GM18511 (cell line): ENCODE results near the gene SSBP4.

ENCODE experiments used
- ATAC-seq: cut with Tn5 transposase; IDR thresholded peaks from one replicate; pipeline ENCODE4 v1.9.1; 2021; ENCODE audit warnings: mild to moderate bottlenecking, moderate library complexity; ENCODE audit not compliant: unreplicated experiment

SSBP4 gene

GRCh38 chr19:18441804-18442788, 22.9 kb downstream of the SSBP4 start:
- no peak for ATAC-seq

- no peak for ATAC-seq
These were observed 23.7 kb downstream of the SSBP4 start for GRCh38 chr19:18442941-18443340.

DNA sequence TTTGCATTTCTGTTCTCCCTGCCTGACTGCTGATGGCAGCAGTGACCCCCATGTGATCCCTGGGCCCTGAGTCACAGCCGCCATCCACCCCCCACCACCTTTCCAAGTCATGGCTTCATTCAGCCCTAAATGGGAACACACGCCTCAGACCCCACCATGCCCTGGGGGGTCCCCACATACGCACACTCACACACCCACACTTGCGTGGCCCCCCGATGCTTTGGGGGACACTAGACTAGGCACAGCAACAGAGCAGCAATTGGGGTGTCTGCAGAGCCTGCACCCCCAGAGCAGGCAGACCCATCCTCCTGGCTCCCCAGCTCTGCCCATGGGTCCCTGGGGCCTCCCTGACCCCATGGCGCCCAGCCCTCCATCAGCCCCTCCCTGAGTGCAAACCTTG, 24.2 kb downstream of the SSBP4 start:
- no peak for ATAC-seq

DNA sequence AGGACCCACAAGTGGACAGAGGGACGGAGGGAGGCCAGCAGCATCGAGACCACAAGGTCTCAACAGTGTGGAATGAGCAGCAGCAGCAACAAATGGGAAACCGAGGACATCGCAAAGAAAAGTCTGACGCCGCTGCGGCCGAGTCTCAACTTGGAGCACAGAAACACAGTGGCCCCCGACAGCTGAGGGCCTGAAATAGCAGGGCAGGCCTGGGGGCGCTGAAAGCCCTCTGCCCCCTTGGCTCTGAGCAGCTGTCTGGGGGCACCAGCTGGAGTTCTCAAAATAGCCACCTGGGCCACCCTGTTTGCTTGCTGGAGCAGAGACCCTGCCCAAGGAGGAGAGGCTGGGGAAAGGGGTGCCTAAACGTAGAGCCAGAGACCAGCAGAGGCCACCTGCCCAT, 24.6 kb downstream of the SSBP4 start:
- ATAC-seq = no peak

DNA sequence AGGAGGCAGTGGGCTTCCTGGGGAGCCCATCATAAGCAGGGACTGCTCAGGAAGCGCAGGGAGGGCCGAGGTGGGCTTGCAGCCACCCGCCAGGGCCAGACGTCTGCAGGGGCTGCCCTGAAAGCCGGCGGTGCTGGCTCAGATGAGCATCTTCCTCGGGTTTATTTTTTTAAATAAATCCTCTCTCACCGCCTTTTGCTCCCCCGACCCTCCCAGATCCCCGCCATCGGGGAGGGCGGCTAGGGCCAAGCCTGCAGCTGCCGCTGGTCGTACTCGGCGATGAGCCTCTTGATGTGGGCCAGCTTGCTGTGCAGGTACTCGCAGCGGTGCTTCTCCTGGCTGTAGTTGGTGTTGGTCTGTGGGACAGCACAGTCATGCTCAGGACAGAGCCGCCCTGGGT, 25.3 kb downstream of the SSBP4 start:
- ATAC-seq = no peak

DNA sequence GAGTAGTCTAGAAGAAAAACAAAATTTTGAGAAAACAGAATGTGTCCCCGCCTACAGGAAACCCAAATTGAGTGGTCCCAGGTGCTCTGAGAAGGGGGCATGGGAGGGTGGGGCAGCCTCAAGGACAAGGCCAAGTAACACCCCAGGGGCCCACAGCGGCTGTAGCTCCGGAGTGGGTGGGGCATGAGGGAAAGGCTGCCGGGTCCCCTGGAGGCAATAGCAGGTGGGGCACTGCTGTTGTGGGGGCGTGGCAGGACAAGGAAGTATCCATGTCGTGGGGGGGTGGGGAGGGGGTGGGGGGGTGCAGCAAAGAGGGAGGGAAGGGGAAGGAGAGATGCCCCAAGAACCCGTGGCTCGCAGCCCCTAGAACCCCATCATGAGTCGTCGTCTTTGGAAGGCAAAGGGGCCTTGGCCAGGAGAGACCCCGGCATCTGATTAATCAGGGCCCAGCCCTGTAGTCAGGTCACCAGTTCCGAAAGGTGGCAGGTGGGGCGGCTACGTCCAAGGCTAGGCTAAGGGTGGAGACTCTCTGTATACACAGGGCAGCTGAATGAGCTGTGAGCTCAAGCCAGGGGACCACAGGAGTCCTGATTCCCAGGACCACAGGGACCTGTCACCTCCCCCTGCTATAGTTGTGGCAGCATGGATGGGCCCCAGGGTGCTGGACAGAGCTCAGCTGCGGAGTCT, 26.2 kb downstream of the SSBP4 start:
- ATAC-seq = no peak

GRCh38 chr19:18446145-18446810, 27.1 kb downstream of the SSBP4 start:
- ATAC-seq = no peak

DNA sequence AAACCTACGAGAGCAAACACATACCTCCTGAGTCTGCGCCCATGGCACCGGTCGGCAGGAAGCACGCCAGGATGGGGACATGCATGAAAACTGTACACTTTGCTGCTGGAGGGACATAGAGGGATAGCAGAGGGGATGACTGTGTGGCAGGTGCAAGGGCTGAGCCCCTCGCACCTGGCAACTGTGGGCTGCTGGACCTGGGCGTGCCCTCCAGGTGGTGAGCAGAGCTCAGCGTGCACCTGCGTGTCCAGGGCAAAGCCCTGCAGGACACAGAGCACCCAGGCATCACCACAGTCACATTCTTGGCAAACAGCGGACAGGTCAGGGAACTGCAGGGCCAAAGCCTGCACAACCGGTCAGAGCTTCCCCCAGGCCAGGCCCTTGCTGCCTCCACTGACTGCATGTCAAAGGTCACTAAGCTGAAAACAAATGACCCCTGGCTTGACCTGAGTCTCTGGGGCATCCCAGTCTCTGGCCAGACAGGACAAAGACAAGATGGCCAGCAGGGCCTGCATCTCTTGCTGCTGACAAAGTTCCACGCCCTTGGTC, 27.7 kb downstream of the SSBP4 start:
- no peak for ATAC-seq

DNA sequence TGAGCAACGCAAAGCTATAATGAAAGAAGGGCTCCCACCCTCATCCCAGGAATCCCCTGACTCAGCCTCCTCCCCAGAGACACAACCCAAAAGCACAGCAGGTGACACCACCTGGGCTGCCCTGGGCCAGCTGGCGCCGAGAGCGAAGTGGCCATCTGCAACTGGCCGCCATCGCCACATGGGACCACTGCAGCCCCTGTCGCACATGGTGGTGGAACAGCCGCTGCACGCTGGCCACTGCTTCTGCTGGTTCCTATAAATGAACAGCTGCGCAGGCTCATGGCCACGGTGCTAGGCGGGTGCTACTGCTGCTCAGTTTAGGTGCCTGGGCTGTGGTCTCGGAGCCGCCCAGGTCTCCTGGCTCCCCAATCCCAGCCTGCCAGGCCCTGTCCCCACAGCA, 30.4 kb downstream of the SSBP4 start:
- no peak for ATAC-seq

GRCh38 chr19:18450021-18450930, 31.1 kb downstream of the SSBP4 start:
- ATAC-seq = no peak

- ATAC-seq = no peak
These were observed 32.0 kb downstream of the SSBP4 start for GRCh38 chr19:18450931-18451836.

GRCh38 chr19:18452386-18452785, 33.2 kb downstream of the SSBP4 start:
- ATAC-seq = no peak

DNA sequence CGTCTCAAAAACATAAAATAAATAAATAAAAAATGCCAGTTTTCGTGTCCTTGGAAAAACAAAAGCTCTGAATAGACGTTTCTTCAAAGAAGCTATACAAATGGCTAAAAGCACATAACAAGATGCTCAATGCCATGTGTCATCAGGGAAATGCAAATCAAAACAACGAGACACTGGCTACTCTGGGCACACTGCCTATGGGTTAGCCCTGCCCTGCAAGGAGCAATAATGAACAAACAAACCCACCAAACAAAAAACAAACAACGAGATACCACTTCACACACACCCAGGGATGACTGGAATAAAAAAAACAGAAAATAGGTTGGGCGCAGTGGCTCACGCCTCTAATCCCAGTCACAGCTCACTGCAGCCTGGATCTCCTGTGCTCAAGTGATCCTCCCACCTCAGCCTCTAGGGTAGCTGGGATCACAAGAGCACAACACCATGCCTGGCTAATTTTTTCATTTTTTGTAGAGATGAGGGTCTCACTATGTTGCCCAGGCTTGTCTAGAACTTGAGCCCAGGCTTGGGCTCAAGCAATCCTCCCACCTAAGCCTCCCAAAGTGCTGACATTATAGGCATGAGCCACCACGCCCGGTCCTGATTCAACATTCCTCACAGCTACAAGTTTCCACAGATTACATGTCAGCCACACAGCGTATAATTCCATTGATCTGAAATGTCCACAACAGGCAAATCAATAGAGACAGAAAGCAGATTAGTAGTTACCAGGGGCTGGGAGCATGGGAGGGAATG, 34.2 kb downstream of the SSBP4 start:
- ATAC-seq = no peak

DNA sequence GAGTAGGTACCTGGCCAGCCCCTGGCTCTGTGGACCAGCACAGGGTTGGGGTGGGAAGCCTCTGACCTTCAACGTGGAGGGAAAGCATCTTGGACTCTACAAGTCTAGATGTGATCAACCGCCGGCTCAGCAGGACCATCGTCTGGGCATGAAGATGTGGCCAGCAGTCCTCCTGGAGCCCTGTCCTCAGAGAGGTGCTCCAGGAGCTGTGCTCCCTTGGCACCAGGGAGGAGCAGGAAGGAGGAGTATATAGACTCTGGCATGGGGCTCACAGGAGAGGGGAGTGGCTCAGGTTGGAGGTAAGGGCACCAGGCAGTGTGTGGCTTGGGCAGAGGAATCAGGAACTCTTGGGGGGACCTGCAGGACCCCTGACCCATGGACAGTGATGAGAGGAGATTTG, 37.1 kb downstream of the SSBP4 start:
- ATAC-seq = no peak

DNA sequence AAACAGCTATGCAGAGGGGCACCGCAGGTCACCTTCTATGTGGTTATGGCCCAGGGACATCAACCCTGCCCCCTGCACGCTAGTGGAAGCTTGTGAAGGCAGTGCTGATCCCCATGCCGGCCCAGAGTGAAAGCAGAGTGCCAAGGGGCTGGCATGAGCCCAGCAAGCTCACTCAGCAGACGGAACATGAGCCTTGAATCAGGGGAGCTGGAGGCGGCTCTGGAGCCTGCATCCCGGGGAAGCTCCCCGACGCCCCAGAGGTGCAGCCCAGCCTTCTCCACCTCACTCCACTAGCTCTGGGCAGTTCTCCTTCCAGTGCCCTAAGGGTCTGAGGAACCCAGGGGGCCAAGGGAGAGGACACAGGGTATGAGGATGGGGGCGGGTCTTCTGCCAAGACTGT, 37.8 kb downstream of the SSBP4 start:
- ATAC-seq = no peak

DNA sequence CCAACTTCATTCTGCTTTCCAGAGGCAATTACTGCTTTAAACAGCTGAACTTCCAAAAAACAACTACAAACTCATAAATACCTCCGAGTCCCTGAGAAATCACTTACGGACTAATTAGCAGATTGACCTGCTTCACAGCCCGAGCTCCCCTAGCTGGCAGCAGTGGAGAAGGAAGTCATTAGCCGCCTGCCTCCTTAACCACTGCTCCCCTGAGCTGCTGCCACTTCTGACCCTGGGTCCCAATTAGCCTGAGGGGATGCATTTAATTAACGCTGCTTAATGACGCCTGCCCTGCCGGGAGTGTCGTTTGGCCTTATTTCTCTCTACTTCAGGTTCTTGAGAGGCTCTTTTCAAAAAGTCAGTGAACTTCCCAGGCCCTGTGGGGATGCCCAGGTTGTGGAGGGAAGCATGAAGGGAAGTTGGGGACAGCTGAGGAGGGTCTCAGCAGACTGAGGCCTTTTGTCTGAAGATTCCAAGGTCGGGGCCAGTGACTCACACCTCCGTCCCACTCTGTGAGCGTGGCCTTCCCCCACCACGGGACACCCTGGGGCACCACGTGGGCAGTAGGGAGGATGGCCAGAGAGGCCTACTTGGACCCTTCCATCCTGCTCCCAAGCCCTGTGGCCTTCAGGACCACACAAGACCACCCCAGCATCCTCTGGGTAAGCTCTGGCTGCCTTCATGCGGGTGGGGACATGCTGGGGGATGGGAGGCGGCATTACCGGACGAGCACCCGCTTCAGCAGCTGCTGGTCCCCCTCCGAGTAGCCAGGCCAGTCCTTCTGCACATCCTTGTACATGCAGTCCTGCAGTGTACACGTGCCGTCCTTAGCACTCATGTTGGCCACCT, 38.5 kb downstream of the SSBP4 start:
- no peak for ATAC-seq

- no peak for ATAC-seq
These were observed 41.7 kb downstream of the SSBP4 start for GRCh38 chr19:18460900-18461299.

DNA sequence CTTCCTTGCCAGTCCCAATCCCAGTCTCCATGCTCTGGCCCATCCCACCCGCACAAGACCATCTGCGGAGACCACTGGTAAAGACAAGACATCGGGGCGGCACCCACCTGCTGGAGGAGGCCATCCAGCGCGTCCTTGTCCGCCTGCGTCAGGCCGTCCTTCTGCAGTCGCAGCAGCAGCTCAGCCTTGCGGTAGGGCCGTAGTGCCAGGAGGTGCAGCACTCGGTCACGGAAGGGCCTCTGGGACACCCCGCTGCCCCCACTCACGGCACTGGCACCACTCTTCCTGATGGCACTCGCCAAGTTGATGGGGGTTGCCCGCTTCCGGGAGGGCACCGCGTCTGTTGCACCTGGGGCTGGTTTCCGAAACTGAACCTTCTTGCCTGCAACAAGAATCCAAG, 42.3 kb downstream of the SSBP4 start:
- ATAC-seq = no peak
